Endothelial cell of hepatic sinusoid (primary cell): ENCODE measurements around the gene KLK15.

Source experiments
- in situ Hi-C: cut with HindIII; loops from 2 replicates; pipeline ENCODE4 v1.10.0; 2017; ENCODE audit warnings: low sequenced_read_pairs

The KLK15 gene

DNA sequence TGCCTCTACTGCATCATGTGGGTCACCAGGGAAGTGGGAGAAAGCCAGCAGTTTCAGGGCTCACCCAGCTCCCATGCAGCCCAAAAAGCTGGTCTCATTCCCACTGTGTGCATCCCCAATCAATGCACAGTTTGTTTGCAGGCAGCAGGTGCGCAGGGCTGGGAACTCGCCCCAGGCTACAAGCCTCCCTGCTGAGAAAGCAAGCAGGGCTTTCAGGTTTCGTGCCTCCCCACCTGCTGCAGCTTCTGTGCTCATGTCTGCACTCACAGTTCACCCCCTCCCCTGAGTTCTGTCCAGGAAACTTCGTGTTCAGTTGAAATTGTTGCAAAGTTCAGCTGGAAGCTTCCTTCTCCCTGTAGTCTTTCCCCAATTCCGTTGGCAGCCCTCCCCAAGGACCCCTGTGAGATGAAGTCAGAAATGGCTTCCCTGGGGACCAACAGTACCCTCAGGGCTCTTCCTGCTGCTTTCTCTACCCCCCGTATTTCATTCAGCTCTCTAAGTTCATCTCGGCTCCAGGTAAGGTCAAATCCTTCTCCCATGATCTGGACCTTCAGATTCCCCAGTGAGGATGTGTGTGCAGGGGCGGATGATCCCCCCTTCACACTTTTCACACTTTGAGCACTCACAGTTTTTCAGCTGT is 11.0 kb upstream of the KLK15 start:
- in situ Hi-C loops: no loop called here

DNA sequence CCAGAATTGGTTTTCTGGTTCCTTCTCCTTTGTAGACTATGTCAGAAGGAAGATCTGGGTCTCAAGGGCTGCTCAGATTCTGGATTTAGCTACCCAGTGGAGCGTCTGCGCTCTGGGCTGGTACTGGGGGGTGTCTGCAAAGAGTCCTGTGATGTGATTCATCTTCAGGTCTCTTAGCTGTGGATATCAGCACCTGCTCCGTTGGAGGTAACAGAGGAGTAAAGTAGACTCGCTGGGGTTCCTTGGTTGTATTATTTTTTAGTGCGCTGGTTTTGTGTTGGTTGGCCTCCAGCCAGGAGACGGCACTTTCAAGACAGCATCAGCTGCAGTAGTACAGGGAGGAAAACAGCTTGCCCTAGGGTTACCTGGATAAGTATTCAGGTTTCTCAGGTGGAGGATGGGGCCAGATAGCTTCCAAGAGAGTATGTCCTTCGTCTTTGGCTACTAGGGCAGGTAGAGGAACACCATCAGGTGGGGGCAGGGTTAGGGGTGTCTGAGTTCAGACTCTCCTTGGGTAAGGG is 10.4 kb upstream of the KLK15 start:
- in situ Hi-C loops: no loop called here

DNA sequence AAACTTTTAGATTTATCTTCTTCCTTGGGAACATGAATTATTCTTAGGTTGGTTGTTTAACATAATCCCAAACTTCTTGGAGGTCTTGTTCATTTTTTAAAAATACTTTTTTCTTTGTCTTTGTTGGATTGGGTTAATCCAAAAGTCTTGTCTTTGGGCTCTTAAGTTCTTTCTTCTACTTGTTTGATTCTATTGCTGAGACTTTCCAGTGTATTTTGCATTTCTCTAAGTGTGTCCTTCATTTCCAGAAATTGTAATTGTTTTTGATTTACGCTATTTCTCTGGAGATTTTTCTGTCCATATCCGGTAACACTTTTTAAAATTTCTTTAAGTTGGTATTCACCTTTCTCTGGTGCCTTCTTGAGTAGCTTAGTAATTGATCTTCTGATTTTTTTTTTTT is 9.8 kb upstream of the KLK15 start:
- in situ Hi-C loops: no loop called here

DNA sequence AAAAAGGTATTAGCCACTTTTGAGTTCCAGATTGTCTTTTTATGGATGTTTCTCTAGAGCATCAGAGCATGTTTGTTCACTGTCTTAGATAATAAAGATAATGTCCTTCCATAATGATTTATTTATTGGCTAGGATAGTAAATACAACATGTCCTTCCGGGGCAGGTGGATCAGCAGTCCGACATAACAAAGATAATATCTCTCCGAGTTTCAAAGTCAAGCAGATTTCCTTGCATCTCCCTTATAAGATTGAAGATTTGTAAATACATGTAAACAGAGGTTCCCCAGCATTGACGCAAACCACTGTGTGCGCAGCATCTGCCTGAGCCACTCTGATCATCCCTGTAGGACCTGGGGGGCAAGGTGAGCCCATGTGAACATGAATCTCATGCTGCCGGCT is 8.8 kb upstream of the KLK15 start:
- in situ Hi-C loops: no loop called here

DNA sequence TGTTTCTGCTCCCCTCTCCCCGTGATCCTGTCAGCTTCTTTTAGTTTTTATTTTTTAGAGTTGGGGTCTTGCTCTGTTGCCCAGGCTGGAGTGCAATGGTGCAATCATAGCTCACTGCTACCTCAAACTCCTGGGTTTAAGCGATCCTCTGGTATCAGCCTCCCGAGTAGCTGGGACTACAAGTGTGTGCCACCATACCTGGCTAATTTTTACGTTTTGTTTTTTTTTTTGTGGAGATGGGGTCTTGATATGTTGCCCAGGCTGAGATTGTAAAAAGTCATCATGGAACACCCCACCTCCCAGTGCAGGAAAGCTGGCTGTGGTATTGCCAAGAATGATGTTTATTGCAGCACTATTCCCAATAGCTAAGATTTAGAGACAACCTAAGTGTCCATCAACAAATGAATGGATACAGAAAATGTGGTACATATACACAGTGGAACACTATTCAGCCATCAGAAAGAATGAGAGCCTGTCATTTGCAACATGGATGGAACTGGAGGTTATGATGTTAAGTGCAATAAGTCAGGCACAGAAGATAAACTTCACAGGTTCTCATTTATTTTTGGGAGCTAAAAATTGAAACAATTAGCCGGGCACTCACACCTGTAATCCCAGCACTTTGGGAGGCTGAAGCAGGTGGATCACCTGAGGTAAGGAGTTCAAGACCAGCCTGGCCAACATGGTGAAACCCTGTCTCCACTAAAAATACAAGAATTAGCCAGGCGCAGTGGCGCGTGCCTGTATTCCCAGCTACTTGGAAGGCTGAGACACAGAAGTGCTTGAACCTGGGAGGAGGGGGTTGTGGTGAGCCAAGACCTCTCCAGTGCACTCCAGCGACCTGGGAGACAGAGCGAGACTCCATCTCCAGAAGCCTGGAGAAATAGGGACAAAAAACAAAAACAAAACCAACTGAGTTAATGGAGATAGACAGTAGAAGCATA is 6.6 kb upstream of the KLK15 start:
- in situ Hi-C loops: no loop called here

DNA sequence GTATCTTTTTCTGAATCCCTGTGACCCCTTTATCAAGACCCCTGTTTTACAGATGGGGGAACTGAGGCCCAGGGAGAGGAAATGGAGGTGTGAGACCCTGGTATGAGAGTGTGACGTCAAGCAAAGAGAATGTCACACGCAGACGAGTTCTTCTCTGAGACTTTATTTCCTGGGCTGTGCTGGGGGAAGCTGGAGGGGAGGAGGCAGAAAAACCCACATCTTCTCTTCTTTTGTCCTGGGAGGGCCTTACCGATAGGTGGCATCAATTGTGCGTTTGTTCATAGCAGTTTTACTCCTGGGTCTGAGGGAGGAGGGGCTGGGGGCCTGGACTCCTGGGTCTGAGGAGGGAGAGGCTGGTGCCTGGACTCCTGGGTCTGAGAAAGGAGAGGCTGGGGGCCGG is 4.9 kb upstream of the KLK15 start:
- in situ Hi-C loops: no loop called here

DNA sequence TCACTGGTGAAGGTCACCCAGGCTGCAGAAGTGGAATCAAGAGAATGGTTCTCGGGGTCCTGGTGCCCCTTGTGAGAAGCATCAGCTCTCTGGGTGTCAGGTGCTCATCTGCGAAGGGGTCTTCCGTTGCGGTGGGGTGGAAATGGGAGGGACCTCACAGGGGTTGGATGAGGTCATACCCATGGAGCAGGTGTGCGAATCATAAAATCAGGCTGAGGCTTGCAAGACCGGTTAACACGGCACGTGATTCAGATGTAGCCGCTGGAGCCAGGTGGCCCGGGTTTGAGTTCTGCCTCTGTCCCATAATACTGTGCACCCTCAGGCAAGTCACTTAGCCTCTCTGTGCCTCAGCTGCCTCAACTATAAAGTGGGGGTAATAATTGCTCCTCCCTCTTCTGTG is 3.9 kb upstream of the KLK15 start:
- in situ Hi-C loops: no loop called here

DNA sequence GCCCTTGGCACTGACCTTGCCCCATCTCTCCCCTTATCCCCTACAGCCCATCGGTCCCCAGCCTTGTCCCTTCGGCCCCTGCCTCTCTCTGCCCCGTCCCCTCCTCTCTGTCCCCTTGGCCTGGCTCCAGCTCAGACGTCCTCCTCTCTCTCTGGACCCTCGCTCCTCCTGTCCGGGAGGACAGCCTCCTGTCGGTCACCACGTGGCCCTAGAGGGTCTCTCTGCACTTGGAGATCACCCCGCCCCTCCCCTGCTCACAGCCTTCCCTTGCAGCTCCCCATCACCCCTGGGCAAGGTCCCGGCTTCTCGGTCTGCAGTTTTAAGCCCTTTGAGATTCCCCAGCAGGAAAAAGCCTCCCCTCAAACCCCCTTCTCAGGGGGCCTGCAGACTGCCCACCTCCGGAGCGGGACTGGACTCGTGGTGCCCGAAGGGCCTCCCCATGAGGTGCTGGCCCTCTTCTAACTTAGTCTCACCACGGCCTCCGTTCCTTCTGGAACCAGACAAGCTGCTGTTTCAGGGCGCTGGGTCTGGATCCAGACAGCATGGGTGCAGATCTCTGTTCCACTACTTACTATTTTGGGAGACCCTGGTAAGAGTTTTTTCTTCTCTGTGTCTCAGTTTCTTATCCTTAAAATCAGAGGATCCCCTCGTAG is 3.3 kb upstream of the KLK15 start:
- in situ Hi-C loops: no loop called here

DNA sequence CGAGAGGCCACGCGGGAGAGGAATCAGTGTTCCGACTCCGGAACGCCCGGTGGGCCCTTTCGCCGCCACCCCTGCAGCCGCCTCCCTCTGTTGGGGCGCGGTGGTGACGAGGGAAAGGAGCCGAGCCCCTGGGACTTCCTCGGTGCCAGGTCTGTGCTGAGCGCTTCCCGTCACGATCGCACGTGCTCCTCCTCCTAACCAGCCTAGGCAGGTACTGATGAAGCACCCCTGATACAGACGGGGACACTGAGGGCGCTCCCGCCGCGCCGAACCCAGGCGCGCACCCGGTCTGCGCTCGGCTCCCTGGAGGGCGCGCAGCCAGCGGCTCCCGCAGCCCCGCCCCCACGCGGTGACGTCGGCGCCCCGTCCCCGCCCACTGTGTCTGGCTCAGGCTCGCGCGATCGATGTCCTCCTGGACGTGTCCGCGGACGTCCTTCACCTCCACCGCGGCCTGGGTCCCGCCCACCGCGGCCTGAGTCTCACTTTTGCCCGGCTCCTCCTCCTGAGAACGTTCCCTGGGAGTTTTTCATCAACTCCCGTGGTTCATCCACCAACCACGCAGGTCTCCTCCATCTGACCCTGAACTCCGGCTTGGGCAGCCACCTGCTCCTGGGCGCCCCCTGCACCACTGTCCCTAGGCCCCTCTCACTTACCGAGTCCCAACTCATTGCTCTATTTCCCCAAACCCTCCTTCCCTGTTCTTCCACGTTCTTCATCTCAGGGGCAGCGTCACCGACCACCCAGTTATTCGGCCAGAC is 2.6 kb upstream of the KLK15 start:
- in situ Hi-C loops: no loop called here

DNA sequence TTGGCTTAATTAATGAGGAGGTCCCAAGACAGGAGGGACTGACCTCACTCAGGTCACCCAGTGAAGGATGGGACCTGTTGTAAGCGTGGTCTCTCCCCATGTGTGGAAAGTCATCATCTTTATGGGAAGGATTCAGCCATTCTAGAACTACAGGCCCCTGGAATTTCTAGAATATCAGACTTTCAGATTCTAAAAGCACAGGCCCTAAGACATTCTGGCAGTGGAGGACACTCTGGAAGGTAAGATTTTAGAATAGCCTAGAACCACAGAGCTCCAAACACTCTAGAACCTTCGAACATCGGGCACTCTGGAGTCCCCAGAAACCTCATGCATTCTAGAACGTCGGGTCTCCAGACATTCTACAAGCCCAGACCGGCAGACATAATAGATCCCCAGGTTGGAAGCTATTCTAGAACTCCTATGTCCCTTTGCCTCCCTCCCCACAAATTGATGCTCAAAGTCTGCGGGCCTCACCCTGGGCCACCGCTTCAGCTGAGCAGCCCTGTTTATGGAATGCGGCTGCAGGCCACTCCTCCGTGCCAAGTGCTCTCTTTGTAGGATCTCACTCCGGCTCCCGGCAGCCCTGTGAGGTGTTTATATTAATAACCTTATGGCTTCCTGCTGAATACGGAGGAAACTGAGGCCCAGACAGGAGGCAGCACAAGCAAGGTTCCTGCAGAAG is 1.9 kb upstream of the KLK15 start:
- in situ Hi-C loops: no loop called here

DNA sequence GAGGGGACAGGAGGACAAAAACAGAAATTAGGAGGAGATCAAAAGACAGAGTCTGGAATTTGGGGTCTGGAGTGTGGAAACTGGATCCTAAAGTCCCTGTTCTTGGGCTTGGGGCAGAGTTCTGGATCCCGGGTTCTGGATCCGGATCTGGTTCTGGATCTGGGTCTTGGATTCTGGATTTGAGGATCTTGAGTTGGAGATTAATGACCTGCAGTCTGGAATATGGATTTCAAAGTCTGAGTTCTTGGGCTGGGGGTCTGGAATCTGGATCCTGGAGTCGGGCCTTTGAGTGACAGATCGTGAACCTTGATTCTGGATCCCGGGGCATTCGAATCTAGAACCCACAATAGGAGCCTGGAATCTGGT is 411 bp upstream of the KLK15 start:
- in situ Hi-C loops: no loop called here

DNA sequence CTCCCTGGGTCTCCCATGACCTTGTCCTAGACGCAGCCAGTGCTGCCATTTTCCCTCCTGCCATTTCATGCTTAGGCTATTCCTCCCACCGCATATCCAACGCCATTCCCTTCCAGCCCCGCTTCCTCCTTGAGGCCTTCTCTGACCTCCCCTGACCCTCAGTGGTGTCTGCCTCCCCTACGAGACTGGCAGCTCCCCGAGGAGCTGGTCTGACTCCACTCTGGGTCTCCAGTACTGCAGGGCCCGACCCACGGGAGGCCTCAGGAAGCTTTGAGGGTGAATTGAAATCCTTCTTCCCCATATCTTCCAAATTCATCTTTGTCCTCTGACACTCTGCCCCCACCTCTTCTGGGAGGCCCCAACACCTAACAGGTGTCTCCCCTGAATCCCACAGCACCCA is 708 bp downstream of the KLK15 start:
- in situ Hi-C loops: no loop called here

DNA sequence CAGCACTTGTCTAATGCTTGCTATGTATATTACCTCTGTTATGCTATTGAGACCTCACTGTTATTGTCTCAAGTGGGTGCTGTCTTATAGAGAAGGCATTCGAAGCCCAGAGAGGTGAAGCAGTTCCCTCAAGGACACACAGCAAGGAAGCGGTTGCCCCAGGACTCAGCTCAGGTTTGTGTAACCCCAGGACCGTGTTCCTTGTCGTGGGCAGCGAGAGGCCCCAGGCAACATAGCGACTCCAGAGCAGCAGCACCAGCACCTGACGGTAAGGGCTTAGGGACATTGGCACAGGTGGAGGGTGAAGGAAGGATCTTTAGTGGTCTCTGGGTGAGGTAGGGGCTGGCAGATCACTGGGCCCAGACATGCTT is 2.4 kb downstream of the KLK15 start:
- in situ Hi-C loops: no loop called here

DNA sequence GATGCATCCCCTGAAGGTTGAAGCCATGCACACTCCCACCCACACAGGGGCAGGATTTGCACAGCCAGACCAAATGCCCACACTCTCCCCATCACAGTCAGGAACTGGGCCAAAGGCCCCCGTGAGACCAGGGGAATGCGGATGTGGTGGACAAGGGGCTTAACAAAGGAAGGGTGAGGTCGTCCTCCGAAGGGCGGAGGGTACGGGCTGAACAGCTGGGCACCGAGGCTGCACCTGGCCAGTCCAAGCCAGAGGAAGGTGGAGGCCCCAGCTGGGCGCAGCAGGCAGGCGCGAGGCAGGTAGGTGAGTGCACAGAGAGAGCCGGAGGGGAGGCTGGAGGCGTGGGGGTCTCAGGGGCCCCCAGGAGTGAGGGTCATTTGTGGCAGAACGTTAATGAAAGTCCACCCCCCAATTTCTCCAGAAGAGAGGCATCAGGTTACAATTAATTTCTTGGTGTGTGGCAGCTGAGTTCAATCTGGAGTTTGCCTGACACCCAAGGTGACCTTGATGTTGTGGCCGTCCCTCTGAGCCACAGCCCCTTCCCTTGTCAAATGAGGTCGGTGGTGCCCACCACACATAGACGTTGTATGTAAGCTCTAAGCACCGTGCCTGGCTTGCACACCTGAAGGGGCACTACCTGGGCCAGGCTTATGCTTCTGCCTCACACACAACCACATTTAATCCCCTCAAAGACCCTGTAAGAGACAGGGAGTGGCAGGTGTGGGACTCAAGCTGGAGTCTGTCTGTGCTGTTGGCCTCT is 2.9 kb downstream of the KLK15 start:
- in situ Hi-C loops: no loop called here

DNA sequence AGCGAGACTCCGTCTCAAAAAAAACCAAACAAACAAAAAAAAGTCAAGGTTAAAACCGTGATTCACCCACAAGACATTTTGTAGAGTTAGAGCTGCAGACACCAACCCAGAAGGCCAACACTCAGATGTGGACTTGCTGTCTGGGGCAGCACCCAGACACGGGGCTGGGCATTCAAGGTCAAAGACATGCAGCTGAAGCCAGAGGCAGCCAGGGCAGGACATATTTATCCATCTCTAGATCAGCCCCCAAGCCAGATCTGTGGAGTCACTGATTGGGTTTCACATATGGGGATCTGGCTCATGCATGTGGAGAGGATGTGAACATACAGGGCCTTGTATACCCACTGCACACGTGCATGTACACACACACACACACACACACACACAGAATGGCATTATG is 3.6 kb downstream of the KLK15 start:
- in situ Hi-C loops: no loop called here

DNA sequence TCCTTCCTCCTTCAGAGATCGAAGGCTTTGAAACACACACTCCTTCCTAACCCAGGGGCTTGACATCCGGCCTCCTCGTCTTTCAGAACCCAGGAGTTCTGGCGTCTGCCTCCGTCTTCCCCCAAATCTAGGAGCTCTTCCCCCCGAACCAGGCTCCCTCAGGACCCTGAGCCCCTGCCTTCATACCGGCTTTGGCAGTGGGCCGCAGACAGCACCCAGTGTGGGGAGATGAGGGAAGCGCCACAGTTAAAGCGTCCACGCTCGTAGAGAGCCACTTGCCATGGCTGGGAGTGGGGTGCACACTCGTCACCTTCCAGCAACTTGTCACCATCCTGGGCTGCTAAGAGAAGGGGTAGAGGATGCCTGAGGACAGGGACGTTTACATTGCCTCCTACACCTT is 5.9 kb downstream of the KLK15 start:
- in situ Hi-C loops: no loop called here

DNA sequence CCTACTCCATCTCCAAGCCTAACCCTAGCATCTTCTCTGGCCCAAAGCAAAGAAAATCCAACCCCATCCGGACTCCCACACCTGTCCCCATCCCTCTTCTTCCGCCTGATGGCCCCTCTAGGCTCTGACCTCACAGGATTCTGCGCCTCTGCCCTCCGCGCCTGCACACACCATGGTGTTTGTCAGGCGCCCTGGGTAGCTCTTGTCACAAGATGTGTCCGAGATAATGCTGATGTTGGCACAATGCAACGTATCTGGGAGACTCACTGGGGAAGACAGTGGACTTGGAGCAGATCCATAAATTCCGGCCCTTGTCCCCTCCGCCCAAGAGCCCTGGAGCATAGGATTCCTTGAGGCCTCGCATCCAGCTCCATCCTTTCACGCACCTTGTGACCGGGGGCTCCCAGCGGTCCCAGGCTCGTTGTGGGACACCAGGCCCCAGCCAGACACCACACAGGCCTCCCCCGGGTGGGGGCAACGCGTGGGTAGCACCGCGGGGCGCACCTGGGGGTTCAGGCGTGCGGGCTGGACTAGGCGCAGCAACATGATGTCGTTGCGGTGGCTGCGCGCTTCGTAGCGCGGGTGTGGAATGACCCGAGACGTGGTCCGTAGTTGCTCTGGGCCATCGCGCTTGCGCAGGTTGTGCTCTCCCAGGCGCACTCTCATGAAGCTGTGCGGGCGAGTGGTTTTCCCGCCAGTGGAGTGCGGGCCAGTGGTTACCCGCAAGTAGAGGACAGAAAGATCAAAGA is 6.7 kb downstream of the KLK15 start:
- in situ Hi-C loops: no loop called here

DNA sequence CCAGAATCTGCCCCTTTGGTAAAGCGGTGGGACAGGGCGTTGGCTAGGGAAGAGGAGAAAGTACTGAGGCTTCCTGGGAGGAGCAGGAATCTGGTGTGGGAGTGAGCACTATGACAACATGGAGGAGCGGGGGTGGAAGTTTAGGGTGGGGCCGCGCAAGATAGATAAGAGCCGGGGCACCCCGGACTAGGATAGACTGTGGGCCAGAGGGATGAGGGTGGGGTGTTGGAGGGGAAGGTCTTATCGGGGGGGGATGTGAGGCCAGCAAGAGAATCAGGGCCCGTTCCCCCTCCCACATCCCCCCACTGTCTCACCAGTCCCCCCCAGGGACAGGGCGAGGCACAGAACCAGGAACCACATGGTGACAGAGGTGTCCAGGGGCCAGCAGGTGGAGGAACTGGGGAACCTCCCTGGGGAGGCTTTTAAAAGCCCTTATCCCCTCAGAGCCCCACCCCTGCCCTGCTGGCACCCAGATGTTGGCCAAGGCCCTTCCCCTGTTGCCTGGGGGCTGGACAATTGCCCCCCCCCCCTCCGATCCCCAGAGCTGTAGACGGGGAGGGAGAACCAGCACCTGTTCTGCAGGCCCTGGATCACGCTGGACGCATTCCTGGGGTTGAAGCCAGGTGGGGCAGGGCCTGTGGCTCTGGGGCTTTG is 9.9 kb downstream of the KLK15 start, which contains the start of gene KLK1:
Gene KLK1 (minus strand): TSS at position 399 of the 654 bp plus-strand sequence. CDS start 39 bp downstream, at position 360.
- in situ Hi-C loops: no loop called here
